CD4-positive, alpha-beta T cell treated with Interleukin-4 for 4 hours (primary cell): ENCODE data around the gene CDYL.
"Not testable (repeated sequence)": the region's sequence is repeated elsewhere in the genome, so short reads cannot be mapped to it uniquely, and the experiment has no call there.

Experiments
- DNase-seq: peaks from one replicate; pipeline ENCODE4 v3.0.0-alpha.2; 2020

The CDYL gene

GRCh38 chr6:4805553-4806336 is 29.5 kb downstream of the CDYL start:
- peak; percentile 14 for DNase-seq

- DNase-seq = no peak
These were observed 30.1 kb downstream of the CDYL start for GRCh38 chr6:4806337-4806725.

GRCh38 chr6:4806791-4807190 is 30.6 kb downstream of the CDYL start:
- DNase-seq = no peak

DNA sequence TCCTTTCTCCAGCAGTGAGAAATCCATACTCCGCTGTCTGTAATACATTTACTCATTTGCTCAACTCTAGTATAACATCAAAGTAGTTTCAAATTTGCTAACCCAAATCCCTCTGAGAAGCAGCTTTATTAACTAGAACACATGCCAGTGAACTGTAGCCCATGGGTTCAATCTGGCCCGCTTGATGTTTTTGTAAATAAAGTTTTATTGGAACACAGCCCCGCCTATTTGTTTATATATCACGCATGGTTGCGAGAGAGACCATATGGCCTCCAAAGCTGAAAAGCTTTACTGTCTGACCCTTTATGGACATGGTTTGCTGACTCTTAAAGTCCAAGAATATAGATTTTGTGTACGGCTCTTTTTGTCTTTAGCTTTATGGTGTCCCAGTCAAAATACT is 32.2 kb downstream of the CDYL start:
- no peak for DNase-seq

DNA sequence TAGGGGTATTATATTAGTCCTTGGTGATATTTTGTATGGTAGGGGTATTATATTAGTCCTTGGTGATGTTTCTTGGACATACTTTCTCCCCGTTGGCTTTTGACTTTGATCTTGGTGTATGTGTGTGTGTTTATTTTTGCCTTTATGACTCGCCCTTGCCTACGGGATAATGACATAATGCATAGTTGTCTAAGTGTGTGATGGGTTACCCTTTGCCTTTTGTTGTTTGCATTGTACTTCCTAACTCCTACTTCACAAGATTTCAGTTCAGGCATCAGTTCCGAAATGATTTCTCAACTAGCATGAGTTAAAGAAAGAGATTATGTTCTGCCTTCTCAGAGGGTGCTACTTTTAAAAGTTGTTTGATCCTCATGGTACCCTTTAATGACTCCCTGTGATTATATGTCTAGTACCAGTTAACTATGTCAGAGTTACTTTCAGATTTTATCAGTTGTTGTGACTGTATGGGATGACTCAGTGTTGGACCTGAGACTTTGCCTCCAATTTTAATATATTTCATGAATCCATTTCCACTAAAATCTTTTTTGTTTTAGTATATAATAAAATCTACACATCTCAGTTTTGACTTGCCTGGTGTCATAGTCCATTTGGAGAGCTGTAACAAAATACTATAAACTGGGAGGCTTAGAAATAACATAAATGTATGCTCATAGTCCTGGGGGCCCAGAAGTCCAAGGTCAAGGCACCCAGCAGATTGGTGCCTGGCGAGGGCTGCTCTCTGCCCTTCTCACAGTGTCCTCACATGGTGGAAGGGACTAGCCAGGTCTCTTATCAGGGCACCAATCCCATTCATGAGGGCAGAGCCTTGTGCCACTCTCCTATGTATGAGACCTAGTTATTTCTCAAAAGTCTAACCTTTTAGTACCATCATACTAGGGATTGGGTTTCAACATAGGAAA is 34.1 kb downstream of the CDYL start:
- no peak for DNase-seq

DNA sequence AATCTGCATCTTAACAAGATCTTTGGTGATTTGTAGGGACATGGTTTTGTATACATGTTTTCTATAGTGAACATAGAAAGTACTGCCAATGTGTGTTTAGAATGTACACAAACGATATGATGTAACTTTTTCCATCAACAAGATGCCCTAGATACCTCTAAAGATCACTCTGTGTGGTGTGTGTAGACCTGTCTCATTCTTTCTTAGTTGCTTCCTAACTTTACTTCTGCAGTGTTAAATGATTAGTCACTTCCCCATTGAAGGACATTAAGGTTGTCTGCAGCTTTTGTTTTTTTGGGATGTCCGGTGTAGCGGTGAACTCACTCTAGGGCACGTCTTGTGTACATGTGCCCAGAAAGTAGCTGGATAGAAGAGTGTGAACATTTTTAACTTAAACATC is 35.9 kb downstream of the CDYL start:
- no peak for DNase-seq

DNA sequence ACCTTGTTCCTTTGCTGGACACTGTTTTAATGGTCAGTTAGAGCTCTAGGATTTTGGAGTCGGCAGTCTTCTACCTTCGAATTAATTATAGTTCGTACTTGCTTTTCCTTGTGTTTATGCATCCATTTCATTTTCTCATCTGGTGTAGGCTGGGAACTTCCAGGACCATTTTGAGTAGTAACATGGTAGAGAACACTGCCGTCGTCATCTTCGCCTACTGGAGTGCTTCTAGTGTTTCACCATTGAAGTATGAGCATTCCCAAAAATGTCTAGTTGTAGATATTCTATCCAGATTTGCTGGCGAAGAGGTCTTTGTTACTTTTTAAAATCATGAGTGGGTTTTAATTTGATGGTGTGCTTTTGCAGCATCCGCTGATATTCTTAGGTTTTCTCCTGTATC is 36.9 kb downstream of the CDYL start:
- DNase-seq = no peak

GRCh38 chr6:4814212-4814611 is 38.0 kb downstream of the CDYL start:
- DNase-seq = no peak

DNA sequence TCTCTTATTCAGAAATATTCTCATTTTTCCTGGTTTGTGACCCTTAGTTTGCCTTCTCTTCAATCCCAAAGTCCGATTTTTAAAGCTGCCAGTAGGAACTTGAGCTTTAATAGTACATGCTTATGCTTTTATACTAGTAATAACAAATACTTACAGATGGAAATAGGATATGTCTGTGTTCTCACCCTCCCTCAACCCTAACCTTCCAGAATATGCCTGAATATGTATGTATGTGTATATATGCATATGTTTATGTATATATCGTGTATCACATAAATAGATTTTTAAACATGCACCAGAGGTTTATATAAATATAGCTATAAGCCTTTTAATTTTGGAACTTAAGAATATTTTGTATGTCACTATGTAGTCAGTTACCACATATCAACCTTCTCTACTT is 38.8 kb downstream of the CDYL start:
- no peak for DNase-seq

DNA sequence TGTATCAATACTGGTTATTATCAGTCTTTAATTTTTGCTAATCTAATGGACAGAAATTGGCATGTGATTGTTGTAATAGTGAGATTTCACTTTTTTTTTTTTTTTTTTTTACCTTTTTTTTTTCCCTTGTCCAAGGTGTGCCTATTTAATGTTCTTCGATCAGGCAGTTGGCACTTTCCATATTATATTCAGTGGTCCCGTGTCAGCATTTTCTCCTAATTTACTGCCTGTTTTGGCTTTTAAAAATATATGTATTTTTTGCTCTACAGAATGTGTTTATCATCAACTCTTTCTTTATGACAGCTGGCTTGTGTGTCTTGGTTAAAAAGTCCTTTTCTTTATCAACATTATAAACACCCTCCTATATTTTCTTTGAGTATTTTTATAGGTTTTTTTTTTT is 39.4 kb downstream of the CDYL start:
- DNase-seq = no peak

DNA sequence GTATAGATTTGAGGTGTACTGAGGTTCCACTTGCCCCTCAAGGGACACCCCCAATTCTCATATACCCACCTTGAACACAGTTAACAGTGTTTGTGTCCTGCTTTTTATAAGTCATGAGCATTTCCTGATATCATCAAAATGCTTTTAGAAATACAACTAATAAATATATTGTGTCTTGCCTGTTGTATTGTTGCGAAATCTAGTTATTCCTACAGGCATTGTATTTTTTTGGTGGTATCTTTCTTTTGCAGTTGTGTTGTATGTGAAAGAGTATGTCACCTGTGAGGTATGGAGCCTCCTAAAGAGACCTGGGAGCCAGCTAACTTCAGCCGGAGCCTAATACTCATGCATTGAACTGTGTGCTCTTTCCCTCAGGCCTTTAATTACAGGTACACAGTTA is 40.7 kb downstream of the CDYL start:
- no peak for DNase-seq

- no peak for DNase-seq
These were observed 41.3 kb downstream of the CDYL start for GRCh38 chr6:4817551-4817950.

- DNase-seq = no peak
These were observed 42.2 kb downstream of the CDYL start for GRCh38 chr6:4818272-4818938.

GRCh38 chr6:4819706-4820283 is 43.6 kb downstream of the CDYL start:
- no peak for DNase-seq

GRCh38 chr6:4820704-4821276 is 44.6 kb downstream of the CDYL start:
- DNase-seq = no peak

DNA sequence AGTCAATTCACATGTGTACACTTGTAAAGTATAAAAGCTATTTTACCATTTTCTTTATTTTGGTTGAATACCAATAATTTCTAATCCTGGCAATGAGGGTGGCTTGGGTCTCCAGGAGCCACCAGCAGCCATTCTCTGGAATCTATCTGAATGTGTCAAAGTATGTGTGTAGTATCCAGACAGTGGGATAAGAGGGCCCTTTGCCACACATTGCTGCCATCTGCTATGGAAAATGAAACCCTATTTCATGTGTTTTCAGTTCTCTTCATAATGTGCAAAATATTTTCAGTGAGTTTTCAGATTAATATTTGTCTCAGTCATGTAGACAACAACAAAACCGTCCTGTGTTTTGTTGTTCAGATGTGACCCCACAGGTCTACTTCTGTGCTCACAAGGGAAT is 46.3 kb downstream of the CDYL start:
- DNase-seq = no peak

GRCh38 chr6:4828187-4828698 is 52.0 kb downstream of the CDYL start:
- DNase-seq = no peak

DNA sequence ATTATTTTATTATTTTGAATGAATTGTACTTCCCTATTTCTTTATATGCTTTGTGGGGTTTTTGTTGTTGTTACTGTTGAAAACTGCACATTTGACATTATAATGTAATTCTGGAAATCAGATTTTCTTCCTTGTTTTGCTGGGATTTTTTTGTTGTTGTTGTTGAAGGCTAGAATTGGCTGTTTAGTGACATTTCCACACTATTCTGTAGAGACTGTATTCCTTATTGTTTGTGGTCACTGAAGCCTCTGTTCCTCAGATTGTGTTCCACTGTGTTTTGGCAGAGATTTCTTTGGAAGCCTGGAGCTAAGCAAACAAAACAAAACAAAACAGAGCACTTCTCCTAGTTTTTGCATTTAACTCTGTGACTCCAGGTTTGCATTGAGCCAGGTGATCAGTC is 52.9 kb downstream of the CDYL start:
- no peak for DNase-seq

DNA sequence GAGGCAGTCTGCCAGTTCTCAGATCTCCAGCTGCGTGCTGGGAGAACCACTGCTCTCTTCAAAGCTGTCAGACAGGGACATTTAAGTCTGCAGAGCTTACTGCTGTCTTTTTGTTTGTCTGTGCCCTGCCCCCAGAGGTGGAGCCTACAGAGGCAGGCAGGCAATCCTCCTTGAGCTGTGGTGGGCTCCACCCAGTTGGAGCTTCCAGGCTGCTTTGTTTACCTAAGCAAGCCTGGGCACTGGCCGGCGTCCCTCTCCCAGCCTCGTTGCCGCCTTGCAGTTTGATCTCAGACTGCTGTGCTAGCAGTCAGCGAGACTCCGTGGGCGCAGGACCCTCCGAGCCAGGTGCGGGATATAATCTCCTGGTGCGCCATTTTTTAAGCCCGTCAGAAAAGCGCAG is 59.3 kb downstream of the CDYL start:
- not testable (repeated sequence) for DNase-seq

DNA sequence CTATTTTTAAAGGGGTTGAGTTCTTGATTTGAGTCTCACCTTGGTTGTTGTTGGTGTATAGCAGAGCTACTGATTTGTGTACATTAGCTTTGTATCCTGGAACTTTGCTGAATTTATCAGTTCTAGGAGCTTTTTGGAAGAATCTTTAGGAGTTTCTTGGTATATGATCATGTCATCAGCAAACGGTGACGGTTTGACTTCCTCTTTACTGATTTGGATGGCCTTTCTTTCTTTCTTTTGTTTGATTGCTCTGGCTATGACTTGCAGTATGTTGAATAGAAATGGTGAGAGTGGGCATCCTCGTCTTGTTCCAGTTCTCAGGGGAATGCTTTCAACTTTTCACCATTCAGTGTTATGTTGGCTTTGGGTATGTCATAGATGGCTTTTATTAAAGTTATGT is 64.0 kb downstream of the CDYL start:
- no peak for DNase-seq

DNA sequence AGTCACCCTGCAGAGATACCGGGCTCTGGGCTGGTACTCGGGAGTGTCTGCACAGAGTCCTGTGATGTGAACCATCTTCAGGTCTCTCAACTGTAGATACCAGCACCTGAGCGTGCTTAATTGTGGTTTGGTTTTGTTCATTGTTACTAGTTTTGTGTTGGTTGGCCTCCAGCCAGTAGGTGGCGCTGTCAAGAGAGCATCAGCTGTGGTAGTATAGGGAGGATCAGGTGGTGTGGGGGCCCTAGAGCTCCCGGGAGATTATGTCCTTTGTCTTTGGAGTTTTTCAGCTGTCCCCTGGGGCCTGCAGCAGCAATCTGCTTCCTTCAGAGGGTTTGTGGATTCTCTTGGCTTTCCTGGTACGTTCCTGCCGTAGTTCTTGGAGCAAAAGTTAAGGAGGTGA is 67.9 kb downstream of the CDYL start:
- no peak for DNase-seq

DNA sequence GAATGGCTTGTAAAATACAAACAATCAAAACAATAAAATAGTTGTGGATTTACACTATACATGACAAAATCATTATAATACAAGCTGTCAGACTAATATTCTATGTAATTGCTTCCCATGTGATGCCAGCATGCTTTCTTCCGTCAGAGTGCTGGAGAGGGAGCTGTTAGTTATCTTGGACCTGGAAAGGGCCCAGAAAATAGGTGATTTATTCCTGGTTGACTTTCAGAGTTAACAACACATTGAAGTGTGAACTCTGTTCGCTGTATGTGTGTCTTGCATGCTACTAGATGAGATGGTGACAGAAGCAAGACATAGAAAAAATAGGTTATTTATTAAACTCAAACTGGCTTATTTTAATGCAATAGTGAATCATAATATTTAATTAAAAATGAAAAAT is 70.2 kb downstream of the CDYL start:
- no peak for DNase-seq
